ENCODE measurements around the gene THUMPD1. TPM values are rescaled to one million over a fixed set of nuclear protein-coding genes. Genes with fewer than 3 reads are reported as not detected.
A peak's percentile ranks its signal among the peaks of the same experiment; 100 is the strongest.
"Not testable (repeated sequence)": the region's sequence is repeated elsewhere in the genome, so short reads cannot be mapped to it uniquely, and the experiment has no call there.

Gene THUMPD1
- total RNA-seq, 2 experiments from 2014 or later, result 38.5 to 43.7 TPM

GRCh38 chr16:20763461-20764232, 22.0 kb upstream of the THUMPD1 start, which contains the start of gene ACSM3:
TSS of gene ACSM3 (plus strand) at chr16:20764014. CDS start at chr16:20770035, 6,021 bp downstream.
- CTCF ChIA-PET, result interaction anchor here (1.0 to 2.6 kb wide), 3 partner anchors 10 to 102 kb away, joined by 4 to 16 read pairs (median 4); no protein-coding TSS in a partner anchor

GRCh38 chr16:20762404-20763123, 20.9 kb upstream of the THUMPD1 start:
- Mint-ChIP-seq H3K27ac (peak overlapping the region; percentile 92), H3K9me3 (ENCODE audit: low read depth) (peaks cover 5% of the 10 kb centered on the region), H3K4me3 (peak overlapping the region; percentile 85), H3K27me3 (no peaks in the 10 kb centered on the region), H3K4me1 (peaks cover 23% of the 10 kb centered on the region), H3K36me3 (peaks cover 10% of the 10 kb centered on the region)
- no peak for ATAC-seq
- CTCF ChIA-PET, result interaction anchor here (0.7 to 1.3 kb wide), 2 partner anchors 22 to 103 kb away, joined by 3 to 4 read pairs; no protein-coding TSS in a partner anchor
- no peak for DNase-seq

More at GRCh38 chr16:20763461-20764232, 22.0 kb upstream of the THUMPD1 start, which contains the start of gene ACSM3:
- Mint-ChIP-seq H3K9me3 (ENCODE audit: low read depth) (peaks cover 5% of the 10 kb centered on the region), H3K4me1 (peaks cover 23% of the 10 kb centered on the region), H3K27me3 (no peaks in the 10 kb centered on the region), H3K36me3 (peaks cover 10% of the 10 kb centered on the region), H3K4me3 (peak within 1 kb of the TSS; percentile 85), H3K27ac (peak within 1 kb of the TSS; percentile 92)
- peak; percentile 100 for ATAC-seq
- peak; percentile 84 for DNase-seq

DNA sequence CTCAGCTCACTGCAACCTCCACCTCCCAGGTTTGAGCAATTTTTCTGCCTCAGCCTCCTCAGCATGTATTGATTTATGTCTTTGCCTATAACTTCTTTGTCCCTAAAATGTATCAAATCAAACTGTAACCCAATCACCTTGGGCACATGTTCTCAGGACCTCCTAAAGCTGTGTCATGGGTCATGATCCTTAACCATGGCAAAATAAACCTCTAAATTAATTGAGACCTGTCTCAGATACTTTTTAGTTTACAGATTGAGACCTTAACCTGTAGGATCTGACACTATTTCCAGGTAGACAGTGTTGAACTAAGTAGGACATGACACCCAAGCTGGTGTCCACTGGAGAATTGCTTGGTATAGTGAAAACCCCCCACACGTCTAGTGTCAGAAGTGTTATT, 19.6 kb upstream of the THUMPD1 start:
- no peak for DNase-seq
- Mint-ChIP-seq H3K4me3 (no peak overlapping the region), H3K4me1 (peaks cover 23% of the 10 kb centered on the region), H3K9me3 (ENCODE audit: low read depth) (peaks cover 5% of the 10 kb centered on the region), H3K27me3 (no peaks in the 10 kb centered on the region), H3K27ac (no peak overlapping the region), H3K36me3 (peaks cover 10% of the 10 kb centered on the region)
- CTCF ChIA-PET, result no interaction called here
- no peak for ATAC-seq

DNA sequence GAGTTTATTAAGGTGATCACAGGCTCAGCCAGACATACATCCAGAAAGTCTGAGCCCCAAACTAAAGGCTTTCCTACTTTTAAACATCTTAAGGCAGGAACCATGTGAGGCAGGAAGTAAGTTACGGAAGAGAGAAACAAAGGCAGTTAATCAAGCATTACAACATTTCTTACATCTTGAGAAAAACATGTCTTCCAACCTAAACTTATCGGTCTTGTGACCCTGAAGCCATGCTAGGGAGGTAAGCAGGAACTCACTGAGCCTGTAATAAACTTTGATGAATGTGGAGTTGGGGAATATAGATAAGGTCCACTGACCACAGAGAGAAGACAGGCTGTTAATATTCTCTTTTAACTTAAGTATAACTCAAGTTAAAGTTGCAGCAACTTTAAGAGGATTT, 18.7 kb upstream of the THUMPD1 start:
- no peak for ATAC-seq
- Mint-ChIP-seq H3K4me3 (no peak overlapping the region), H3K9me3 (ENCODE audit: low read depth) (peaks cover 5% of the 10 kb centered on the region), H3K27me3 (no peaks in the 10 kb centered on the region), H3K4me1 (peaks cover 23% of the 10 kb centered on the region), H3K36me3 (peaks cover 10% of the 10 kb centered on the region), H3K27ac (no peak overlapping the region)
- CTCF ChIA-PET, result no interaction called here
- no peak for DNase-seq

DNA sequence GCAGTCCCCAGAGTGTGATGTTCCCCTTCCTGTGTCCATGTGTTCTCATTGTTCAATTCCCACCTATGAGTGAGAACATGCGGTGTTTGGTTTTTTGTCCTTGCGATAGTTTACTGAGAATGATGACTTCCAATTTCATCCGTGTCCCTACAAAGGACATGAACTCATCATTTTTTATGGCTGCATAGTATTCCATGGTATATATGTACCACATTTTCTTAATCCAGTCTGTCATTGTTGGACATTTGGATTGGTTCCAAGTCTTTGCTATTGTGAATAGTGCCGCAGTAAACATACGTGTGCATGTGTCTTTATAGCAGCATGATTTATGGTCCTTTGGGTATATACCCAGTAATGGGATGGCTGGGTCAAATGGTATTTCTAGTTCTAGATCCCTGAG, 14.2 kb upstream of the THUMPD1 start:
- ATAC-seq; H3K27ac Mint-ChIP-seq; H3K9me3 Mint-ChIP-seq (ENCODE audit: low read depth); DNase-seq; H3K4me1 Mint-ChIP-seq; H3K36me3 Mint-ChIP-seq; H3K4me3 Mint-ChIP-seq; CTCF ChIA-PET: not testable (repeated sequence)
- H3K27me3 Mint-ChIP-seq, result peaks cover 30% of the 10 kb centered on the region

GRCh38 chr16:20755238-20755637, 13.6 kb upstream of the THUMPD1 start:
- Mint-ChIP-seq H3K27ac (no peak overlapping the region), H3K36me3 (peaks cover 2% of the 10 kb centered on the region), H3K4me1 (no peaks in the 10 kb centered on the region), H3K27me3 (peaks cover 31% of the 10 kb centered on the region), H3K4me3 (no peak overlapping the region), H3K9me3 (ENCODE audit: low read depth) (no peaks in the 10 kb centered on the region)
- ATAC-seq, result no peak
- CTCF ChIA-PET, result no interaction called here
- no peak for DNase-seq

GRCh38 chr16:20753727-20754126, 12.1 kb upstream of the THUMPD1 start:
- no peaks in the 10 kb centered on the region for H3K4me1 Mint-ChIP-seq
- ATAC-seq (no peak), DNase-seq (no peak)
- H3K36me3 Mint-ChIP-seq, result no peaks in the 10 kb centered on the region
- no peak overlapping the region for H3K27ac Mint-ChIP-seq
- CTCF ChIA-PET, result no interaction called here
- no peak overlapping the region for H3K4me3 Mint-ChIP-seq
- no peaks in the 10 kb centered on the region for H3K9me3 Mint-ChIP-seq (ENCODE audit: low read depth)
- peaks cover 31% of the 10 kb centered on the region for H3K27me3 Mint-ChIP-seq

DNA sequence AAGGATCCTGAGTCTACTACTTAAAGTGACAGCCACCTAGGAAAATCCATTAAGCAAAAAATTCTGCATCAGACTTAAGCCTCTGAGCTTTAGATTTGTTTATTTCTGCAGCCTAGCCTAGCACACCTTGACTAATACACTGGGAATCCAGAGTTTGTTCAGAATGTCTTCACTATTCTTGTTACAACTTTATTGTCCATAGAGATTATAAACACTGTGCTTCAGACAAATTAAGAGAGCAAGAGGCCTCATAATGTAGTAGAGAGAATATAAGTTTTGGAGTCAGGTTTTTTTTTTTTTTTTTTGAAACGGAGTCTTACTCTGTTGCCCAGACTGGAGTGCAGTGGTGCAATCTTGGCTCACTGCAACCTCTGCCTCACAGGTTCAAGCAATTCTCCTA, 8.9 kb upstream of the THUMPD1 start:
- CTCF ChIA-PET, result no interaction called here
- ATAC-seq, result no peak
- no peak overlapping the region for H3K27ac Mint-ChIP-seq
- no peak overlapping the region for H3K4me3 Mint-ChIP-seq
- peaks cover 31% of the 10 kb centered on the region for H3K27me3 Mint-ChIP-seq
- DNase-seq, result no peak
- H3K9me3 Mint-ChIP-seq (ENCODE audit: low read depth), result peaks cover 9% of the 10 kb centered on the region
- peaks cover 5% of the 10 kb centered on the region for H3K36me3 Mint-ChIP-seq
- no peaks in the 10 kb centered on the region for H3K4me1 Mint-ChIP-seq

DNA sequence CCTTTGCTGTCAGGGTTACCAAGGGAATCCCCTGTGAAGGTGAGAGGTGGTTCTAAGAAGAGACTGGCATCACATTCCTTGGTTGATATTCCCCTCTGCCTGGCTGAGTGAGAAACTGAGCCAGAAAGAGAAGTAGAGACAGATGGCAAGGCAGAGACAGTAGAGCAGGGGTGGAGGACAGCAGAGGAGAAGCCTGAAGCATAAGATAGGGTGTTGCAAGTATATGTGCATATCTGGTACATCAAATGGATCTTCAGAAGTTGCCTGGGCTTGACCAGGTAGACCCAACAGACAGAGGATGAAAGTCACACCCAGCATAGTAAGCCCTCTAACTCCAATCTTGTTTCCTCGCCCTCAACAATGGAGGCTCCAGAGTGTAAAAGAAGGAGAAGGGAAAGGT, 7.9 kb upstream of the THUMPD1 start:
- peaks cover 5% of the 10 kb centered on the region for H3K36me3 Mint-ChIP-seq
- CTCF ChIA-PET, result no interaction called here
- H3K27ac Mint-ChIP-seq, result no peak overlapping the region
- peaks cover 25% of the 10 kb centered on the region for H3K27me3 Mint-ChIP-seq
- H3K9me3 Mint-ChIP-seq (ENCODE audit: low read depth), result peaks cover 9% of the 10 kb centered on the region
- DNase-seq, result no peak
- no peak for ATAC-seq
- no peaks in the 10 kb centered on the region for H3K4me1 Mint-ChIP-seq
- H3K4me3 Mint-ChIP-seq, result no peak overlapping the region

DNA sequence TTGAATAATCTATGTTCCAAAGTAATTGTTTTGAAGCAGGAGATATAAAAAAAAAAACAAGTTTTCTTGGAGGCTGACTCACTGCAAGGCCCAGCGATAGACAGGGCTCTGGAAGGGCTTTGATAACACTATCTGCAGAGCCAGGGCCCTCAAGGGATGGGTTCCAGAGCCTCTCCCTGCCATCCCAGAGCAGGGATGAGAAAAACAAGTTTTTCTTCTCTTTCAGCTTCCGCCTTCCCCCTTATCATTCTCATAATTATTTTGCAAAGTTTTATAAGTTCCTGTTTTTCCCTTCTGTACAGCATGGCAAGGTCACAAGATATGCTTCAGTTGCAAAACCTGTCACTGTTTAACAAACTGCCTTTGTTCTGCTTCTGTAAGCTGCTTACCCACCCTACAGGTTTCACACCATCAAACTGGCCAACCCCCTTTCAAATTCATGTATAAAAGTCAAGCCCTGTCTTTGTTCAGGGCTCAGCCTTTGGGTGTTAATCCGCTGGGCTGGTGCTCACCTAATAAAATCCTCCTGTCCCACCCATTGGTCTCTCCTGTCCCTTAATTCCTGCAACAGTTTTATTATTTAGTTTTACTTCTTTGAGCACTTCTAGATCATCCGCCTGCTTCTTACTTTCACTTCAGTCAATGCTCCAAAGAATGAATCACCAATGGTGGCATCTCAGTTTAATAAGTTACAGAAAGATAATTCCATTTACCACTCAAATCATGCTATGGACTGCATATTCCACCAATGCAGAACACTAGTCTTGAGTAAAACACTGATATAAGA, 5.6 kb upstream of the THUMPD1 start:
- no peak overlapping the region for H3K27ac Mint-ChIP-seq
- CTCF ChIA-PET, result no interaction called here
- no peak for ATAC-seq

DNA sequence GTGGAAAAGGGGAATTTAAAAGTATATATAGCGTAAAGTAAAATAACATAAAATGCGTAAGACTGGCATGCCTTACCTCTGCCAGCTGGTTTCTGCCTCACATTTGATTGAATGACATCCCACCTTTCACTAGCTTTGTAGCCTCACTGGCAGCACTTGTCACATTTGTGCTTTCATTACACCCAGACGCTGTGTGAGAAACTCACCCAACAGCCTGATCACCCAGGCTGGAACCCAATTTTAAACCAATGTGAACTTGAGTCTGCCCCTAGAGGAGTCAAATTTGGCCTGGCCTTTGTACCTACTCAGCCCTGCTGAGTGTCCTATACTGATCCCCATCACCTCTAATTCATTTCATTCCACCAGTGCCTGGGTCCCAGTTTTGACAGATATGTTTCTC, 4.8 kb upstream of the THUMPD1 start:
- H3K4me1 Mint-ChIP-seq, result peaks cover 4% of the 10 kb centered on the region
- CTCF ChIA-PET, result no interaction called here
- H3K36me3 Mint-ChIP-seq, result peaks cover 5% of the 10 kb centered on the region
- H3K27ac Mint-ChIP-seq, result no peak overlapping the region
- peaks cover 3% of the 10 kb centered on the region for H3K27me3 Mint-ChIP-seq
- H3K9me3 Mint-ChIP-seq (ENCODE audit: low read depth), result peaks cover 9% of the 10 kb centered on the region
- no peak overlapping the region for H3K4me3 Mint-ChIP-seq
- no peak for ATAC-seq
- no peak for DNase-seq

More for the DNA sequence above, 5.6 kb upstream of the THUMPD1 start:
- H3K9me3 Mint-ChIP-seq (ENCODE audit: low read depth), result peaks cover 9% of the 10 kb centered on the region
- H3K36me3 Mint-ChIP-seq, result peaks cover 5% of the 10 kb centered on the region
- peaks cover 10% of the 10 kb centered on the region for H3K27me3 Mint-ChIP-seq
- DNase-seq, result no peak
- H3K4me3 Mint-ChIP-seq, result no peak overlapping the region
- H3K4me1 Mint-ChIP-seq, result no peaks in the 10 kb centered on the region

DNA sequence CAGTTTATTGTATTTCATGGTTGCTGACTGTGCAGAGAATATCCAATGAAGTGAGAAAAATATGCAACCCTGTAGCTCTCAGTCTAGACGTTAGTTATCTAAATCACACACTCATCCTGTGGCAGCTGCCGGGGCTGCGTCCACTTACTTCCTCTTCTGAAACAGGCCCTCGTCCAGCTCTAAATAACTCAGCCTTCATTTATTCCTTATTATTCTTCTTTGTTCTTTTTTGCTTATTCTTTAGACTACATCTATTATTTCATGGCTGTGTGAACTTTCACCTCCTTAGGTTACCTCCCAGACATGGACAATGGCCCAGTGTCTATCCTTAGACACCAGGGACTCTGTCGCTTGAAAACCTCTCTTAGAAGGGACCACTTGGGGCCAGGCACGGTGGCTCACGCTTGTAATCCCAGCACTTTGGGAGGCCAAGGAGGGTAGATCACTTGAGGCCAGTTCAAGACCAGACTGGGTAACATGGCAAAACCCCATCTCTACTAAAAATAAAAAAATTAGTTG, 3.4 kb upstream of the THUMPD1 start:
- ATAC-seq, result no peak
- CTCF ChIA-PET, result no interaction called here

DNA sequence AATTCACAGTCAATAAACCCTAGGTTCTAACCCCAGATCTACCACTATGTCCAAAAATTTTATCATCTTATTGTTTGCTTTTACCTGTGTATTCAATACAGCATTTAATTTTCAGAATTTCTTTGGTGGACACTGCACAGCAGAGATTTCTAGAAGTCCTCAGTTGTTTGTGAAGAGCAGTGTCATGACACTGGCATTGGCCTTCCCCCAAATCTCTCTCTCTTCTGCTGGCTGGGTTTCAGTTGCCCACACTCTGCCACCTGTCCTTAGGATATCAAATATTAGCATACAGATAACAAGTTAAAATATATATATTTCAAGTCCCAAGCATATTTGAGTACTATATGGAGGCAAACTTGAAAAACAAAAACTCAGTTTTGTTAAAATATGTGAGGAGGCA, 2.0 kb upstream of the THUMPD1 start:
- H3K4me1 Mint-ChIP-seq, result peaks cover 18% of the 10 kb centered on the region
- H3K4me3 Mint-ChIP-seq, result no peak overlapping the region
- no peaks in the 10 kb centered on the region for H3K27me3 Mint-ChIP-seq
- CTCF ChIA-PET, result no interaction called here
- ATAC-seq, result no peak
- H3K36me3 Mint-ChIP-seq, result peaks cover 8% of the 10 kb centered on the region
- H3K9me3 Mint-ChIP-seq (ENCODE audit: low read depth), result peaks cover 9% of the 10 kb centered on the region
- no peak for DNase-seq
- no peak overlapping the region for H3K27ac Mint-ChIP-seq

More for the DNA sequence above, 3.4 kb upstream of the THUMPD1 start:
- Mint-ChIP-seq H3K9me3 (ENCODE audit: low read depth) (peaks cover 9% of the 10 kb centered on the region), H3K27me3 (no peaks in the 10 kb centered on the region), H3K4me1 (peaks cover 10% of the 10 kb centered on the region), H3K36me3 (peaks cover 5% of the 10 kb centered on the region), H3K4me3 (no peak overlapping the region), H3K27ac (no peak overlapping the region)
- DNase-seq, result no peak
